SK-N-SH treated with all-trans-retinoic acid at 6 μM for 48 hours (cell line): ENCODE results near the gene RBKS.

Source experiments
- ATAC-seq: fragments of 200-7000 bp; cut with Tn5 transposase; 3 replicates; pipeline ENCODE4 v1.9.1; 2020; ENCODE audit warnings: mild to moderate bottlenecking, moderate library complexity
- ARNTL ChIP-seq: fragments of 450-650 bp; formaldehyde crosslinking; IDR thresholded peaks from 2 replicates; pipeline ENCODE4 v1.5.0; 2020; ENCODE audit warnings: low read depth, mild to moderate bottlenecking, moderate library complexity, borderline replicate concordance
- BACH2 ChIP-seq: fragments of 250-450 bp; sonication (Bioruptor Pico); IDR thresholded peaks from 2 replicates; pipeline ENCODE4 v1.9.0; 2021; ENCODE audit warnings: mild to moderate bottlenecking, borderline replicate concordance
- ESRRG ChIP-seq: fragments of 250-450 bp; sonication (Bioruptor Pico); IDR thresholded peaks from 2 replicates; pipeline ENCODE4 v1.6.1; 2021; ENCODE audit warnings: mild to moderate bottlenecking
- GLIS3 ChIP-seq: fragments of 250-450 bp; sonication (Bioruptor Pico); IDR thresholded peaks from 2 replicates; pipeline ENCODE4 v1.5.0; 2020; ENCODE audit warnings: mild to moderate bottlenecking, moderate library complexity
- OSR1 ChIP-seq: fragments of 250-450 bp; sonication (Bioruptor Pico); IDR thresholded peaks from 2 replicates; pipeline ENCODE4 v1.8.0; 2022; ENCODE audit warnings: moderate library complexity, mild to moderate bottlenecking, inconsistent platforms
- PPARA ChIP-seq: fragments of 250-450 bp; sonication (Bioruptor Pico); IDR thresholded peaks from 2 replicates; pipeline ENCODE4 v1.5.0; 2020; ENCODE audit warnings: mild to moderate bottlenecking, borderline replicate concordance
- RARB ChIP-seq: fragments of 250-450 bp; sonication (Bioruptor Pico); IDR thresholded peaks from 2 replicates; pipeline ENCODE4 v1.8.0; 2021; ENCODE audit warnings: mild to moderate bottlenecking, moderate library complexity
- TCF4 ChIP-seq: fragments of 250-450 bp; sonication (Bioruptor Pico); IDR thresholded peaks from 2 replicates; pipeline ENCODE4 v1.8.0; 2021; ENCODE audit warnings: mild to moderate bottlenecking, moderate library complexity, borderline replicate concordance
- TOX ChIP-seq: fragments of 250-450 bp; sonication (Bioruptor Pico); IDR thresholded peaks from 2 replicates; pipeline ENCODE4 v1.8.0; 2021; ENCODE audit warnings: mild to moderate bottlenecking, moderate library complexity, borderline replicate concordance
- ZC3H10 ChIP-seq: fragments of 250-450 bp; sonication (Bioruptor Pico); IDR thresholded peaks from 2 replicates; pipeline ENCODE4 v1.5.1; 2021; ENCODE audit warnings: mild to moderate bottlenecking, moderate library complexity
- ZFP3 ChIP-seq: fragments of 250-450 bp; sonication (Bioruptor Pico); IDR thresholded peaks from 2 replicates; pipeline ENCODE4 v1.5.0; 2020; ENCODE audit warnings: mild to moderate bottlenecking, moderate library complexity
- ZFP30 ChIP-seq: fragments of 450-650 bp; formaldehyde crosslinking; IDR thresholded peaks from 2 replicates; pipeline ENCODE4 v1.5.0; 2022; ENCODE audit warnings: mild to moderate bottlenecking, moderate library complexity
- ZNF565 ChIP-seq: fragments of 450-650 bp; formaldehyde crosslinking; conservative IDR thresholded peaks from 2 replicates; pipeline ENCODE4 v1.5.0; 2020; ENCODE audit warnings: low read depth, mild to moderate bottlenecking, moderate library complexity
- ZNF70 ChIP-seq: fragments of 450-650 bp; formaldehyde crosslinking; IDR thresholded peaks from 2 replicates; pipeline ENCODE4 v1.5.0; 2020; ENCODE audit warnings: mild to moderate bottlenecking, moderate library complexity
- ZNF8 ChIP-seq: fragments of 450-650 bp; formaldehyde crosslinking; IDR thresholded peaks from 2 replicates; pipeline ENCODE4 v1.5.0; 2020; ENCODE audit warnings: mild to moderate bottlenecking, moderate library complexity
- TF ChIP-seq, protein P1 (sequence below): fragments of 250-450 bp; sonication (Bioruptor Pico); IDR thresholded peaks from 2 replicates; pipeline ENCODE4 v1.8.0; 2021; ENCODE audit warnings: low read depth, mild to moderate bottlenecking, moderate library complexity, borderline replicate concordance
- TF ChIP-seq, protein P2 (sequence below): fragments of 250-450 bp; sonication (Bioruptor Pico); IDR thresholded peaks from 2 replicates; pipeline ENCODE4 v1.8.0; 2020; ENCODE audit warnings: mild to moderate bottlenecking, moderate library complexity, borderline replicate concordance
- TF ChIP-seq, protein P3 (sequence below): fragments of 250-450 bp; sonication (Bioruptor Pico); IDR thresholded peaks from 2 replicates; pipeline ENCODE4 v1.5.1; 2020; ENCODE audit warnings: low read depth, mild to moderate bottlenecking, moderate library complexity
- TF ChIP-seq, protein P4 (sequence below): fragments of 250-450 bp; sonication (Bioruptor Pico); IDR thresholded peaks from 2 replicates; pipeline ENCODE4 v1.5.1; 2021; ENCODE audit warnings: mild to moderate bottlenecking, moderate library complexity
- TF ChIP-seq, protein P5 (sequence below): fragments of 250-450 bp; sonication (Bioruptor Pico); IDR thresholded peaks from 2 replicates; pipeline ENCODE4 v1.5.0; 2020; ENCODE audit warnings: mild to moderate bottlenecking, moderate library complexity

Gene RBKS

DNA sequence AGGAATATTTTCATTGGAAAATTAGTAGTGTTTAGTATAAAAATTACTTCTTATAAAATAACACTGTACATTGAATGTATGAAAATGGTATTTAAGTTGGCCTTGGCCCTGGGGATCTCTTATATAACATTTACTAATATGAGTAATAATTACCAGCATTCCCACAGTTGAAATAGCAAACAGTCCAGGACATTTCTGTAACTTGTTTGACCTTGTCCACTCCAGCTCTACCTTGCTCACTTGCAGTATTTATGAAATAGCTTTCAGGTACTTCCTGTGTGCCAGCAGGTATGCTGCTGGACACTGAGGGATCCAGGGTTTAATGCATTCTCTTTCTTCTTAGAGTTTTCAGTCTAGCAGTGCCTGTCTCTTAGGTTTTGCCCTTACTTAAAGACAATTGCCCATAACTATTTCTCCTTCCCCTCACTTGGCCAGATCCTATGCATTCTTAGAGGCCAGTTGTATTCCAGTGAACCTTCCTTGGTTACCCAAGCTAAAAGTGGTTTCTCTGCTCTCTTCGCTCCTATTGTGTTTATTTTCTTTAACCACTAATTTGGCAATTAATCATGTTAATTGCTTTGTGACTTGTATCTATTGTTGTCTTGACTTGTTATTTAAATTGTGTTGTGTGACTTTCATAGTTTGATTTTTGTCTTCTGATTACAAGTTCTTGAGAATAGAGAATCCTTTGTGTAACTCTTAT is 26.3 kb upstream of the RBKS start (continued):
- TF ChIP-seq, protein P1, sequence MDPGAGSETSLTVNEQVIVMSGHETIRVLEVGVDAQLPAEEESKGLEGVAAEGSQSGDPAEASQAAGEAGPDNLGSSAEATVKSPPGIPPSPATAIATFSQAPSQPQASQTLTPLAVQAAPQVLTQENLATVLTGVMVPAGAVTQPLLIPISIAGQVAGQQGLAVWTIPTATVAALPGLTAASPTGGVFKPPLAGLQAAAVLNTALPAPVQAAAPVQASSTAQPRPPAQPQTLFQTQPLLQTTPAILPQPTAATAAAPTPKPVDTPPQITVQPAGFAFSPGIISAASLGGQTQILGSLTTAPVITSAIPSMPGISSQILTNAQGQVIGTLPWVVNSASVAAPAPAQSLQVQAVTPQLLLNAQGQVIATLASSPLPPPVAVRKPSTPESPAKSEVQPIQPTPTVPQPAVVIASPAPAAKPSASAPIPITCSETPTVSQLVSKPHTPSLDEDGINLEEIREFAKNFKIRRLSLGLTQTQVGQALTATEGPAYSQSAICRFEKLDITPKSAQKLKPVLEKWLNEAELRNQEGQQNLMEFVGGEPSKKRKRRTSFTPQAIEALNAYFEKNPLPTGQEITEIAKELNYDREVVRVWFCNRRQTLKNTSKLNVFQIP (CRISPR knock-in tag), result no peak
- TF ChIP-seq TOX (CRISPR knock-in tag), result no peak
- TF ChIP-seq, protein P2, sequence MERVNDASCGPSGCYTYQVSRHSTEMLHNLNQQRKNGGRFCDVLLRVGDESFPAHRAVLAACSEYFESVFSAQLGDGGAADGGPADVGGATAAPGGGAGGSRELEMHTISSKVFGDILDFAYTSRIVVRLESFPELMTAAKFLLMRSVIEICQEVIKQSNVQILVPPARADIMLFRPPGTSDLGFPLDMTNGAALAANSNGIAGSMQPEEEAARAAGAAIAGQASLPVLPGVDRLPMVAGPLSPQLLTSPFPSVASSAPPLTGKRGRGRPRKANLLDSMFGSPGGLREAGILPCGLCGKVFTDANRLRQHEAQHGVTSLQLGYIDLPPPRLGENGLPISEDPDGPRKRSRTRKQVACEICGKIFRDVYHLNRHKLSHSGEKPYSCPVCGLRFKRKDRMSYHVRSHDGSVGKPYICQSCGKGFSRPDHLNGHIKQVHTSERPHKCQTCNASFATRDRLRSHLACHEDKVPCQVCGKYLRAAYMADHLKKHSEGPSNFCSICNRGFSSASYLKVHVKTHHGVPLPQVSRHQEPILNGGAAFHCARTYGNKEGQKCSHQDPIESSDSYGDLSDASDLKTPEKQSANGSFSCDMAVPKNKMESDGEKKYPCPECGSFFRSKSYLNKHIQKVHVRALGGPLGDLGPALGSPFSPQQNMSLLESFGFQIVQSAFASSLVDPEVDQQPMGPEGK (CRISPR knock-in tag), result no peak
- no peak for TF ChIP-seq RARB
- no peak for TF ChIP-seq ZNF8 (CRISPR knock-in tag)
- no peak for TF ChIP-seq PPARA (CRISPR knock-in tag)
- no peak for TF ChIP-seq ZNF565 (CRISPR knock-in tag)
- TF ChIP-seq OSR1 (CRISPR knock-in tag), result no peak
- TF ChIP-seq ZNF70 (CRISPR knock-in tag), result no peak
- no peak for TF ChIP-seq ARNTL (CRISPR knock-in tag)

DNA sequence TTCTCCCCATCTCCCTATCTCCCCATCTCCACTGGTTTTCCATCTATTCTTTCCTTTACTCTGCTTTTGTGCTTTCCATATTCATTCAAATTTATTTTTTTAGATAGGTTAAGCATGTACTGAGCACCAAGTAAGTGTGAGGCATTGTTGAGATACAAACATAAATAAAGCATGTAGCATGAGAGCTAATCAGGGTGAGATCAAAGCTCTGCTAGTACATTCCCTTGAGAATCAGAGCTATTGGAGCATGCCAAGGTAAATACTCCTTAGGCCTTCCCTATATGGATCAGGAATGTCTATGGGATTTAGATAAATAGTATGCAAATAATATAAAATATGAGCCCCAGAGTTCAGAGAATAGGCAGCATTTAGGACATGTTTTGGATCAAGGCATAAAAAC is 25.7 kb upstream of the RBKS start:
- TF ChIP-seq, protein P3, sequence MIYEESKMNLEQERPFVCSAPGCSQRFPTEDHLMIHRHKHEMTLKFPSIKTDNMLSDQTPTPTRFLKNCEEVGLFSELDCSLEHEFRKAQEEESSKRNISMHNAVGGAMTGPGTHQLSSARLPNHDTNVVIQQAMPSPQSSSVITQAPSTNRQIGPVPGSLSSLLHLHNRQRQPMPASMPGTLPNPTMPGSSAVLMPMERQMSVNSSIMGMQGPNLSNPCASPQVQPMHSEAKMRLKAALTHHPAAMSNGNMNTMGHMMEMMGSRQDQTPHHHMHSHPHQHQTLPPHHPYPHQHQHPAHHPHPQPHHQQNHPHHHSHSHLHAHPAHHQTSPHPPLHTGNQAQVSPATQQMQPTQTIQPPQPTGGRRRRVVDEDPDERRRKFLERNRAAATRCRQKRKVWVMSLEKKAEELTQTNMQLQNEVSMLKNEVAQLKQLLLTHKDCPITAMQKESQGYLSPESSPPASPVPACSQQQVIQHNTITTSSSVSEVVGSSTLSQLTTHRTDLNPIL (CRISPR knock-in tag), result no peak
- TF ChIP-seq ARNTL (CRISPR knock-in tag), result no peak
- no peak for TF ChIP-seq ZNF70 (CRISPR knock-in tag)
- TF ChIP-seq, protein P2 (CRISPR knock-in tag), result no peak
- no peak for TF ChIP-seq ZFP3 (CRISPR knock-in tag)
- no peak for TF ChIP-seq ESRRG (CRISPR knock-in tag)
- TF ChIP-seq ZC3H10 (CRISPR knock-in tag), result no peak
- TF ChIP-seq, protein P1 (CRISPR knock-in tag), result no peak
- no peak for TF ChIP-seq BACH2
- TF ChIP-seq TOX (CRISPR knock-in tag), result no peak
- no peak for TF ChIP-seq PPARA (CRISPR knock-in tag)
- no peak for TF ChIP-seq GLIS3
- no peak for TF ChIP-seq ZNF565 (CRISPR knock-in tag)
- TF ChIP-seq ZNF8 (CRISPR knock-in tag), result no peak
- TF ChIP-seq ZFP30 (CRISPR knock-in tag), result no peak
- TF ChIP-seq, protein P4, sequence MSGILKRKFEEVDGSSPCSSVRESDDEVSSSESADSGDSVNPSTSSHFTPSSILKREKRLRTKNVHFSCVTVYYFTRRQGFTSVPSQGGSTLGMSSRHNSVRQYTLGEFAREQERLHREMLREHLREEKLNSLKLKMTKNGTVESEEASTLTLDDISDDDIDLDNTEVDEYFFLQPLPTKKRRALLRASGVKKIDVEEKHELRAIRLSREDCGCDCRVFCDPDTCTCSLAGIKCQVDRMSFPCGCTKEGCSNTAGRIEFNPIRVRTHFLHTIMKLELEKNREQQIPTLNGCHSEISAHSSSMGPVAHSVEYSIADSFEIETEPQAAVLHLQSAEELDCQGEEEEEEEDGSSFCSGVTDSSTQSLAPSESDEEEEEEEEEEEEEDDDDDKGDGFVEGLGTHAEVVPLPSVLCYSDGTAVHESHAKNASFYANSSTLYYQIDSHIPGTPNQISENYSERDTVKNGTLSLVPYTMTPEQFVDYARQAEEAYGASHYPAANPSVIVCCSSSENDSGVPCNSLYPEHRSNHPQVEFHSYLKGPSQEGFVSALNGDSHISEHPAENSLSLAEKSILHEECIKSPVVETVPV (CRISPR knock-in tag), result no peak
- TF ChIP-seq OSR1 (CRISPR knock-in tag), result no peak
- TF ChIP-seq TCF4, result no peak
- TF ChIP-seq, protein P5, sequence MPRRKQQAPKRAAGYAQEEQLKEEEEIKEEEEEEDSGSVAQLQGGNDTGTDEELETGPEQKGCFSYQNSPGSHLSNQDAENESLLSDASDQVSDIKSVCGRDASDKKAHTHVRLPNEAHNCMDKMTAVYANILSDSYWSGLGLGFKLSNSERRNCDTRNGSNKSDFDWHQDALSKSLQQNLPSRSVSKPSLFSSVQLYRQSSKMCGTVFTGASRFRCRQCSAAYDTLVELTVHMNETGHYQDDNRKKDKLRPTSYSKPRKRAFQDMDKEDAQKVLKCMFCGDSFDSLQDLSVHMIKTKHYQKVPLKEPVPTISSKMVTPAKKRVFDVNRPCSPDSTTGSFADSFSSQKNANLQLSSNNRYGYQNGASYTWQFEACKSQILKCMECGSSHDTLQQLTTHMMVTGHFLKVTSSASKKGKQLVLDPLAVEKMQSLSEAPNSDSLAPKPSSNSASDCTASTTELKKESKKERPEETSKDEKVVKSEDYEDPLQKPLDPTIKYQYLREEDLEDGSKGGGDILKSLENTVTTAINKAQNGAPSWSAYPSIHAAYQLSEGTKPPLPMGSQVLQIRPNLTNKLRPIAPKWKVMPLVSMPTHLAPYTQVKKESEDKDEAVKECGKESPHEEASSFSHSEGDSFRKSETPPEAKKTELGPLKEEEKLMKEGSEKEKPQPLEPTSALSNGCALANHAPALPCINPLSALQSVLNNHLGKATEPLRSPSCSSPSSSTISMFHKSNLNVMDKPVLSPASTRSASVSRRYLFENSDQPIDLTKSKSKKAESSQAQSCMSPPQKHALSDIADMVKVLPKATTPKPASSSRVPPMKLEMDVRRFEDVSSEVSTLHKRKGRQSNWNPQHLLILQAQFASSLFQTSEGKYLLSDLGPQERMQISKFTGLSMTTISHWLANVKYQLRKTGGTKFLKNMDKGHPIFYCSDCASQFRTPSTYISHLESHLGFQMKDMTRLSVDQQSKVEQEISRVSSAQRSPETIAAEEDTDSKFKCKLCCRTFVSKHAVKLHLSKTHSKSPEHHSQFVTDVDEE, result no peak
- TF ChIP-seq, all 23 proteins: peak for 0
- ATAC-seq, result no peak
